Activated CD4-positive, alpha-beta T cell treated with anti-CD3 and anti-CD28 coated beads, Interleukin-2, amount 50 U/mL, for 24 hours (primary cell): ENCODE measurements around the gene DDX27.

Experiments used
- DNase-seq, 2 donors: peaks; one replicate each; pipeline ENCODE4 v3.0.0-alpha.2; 2020; ENCODE audit warnings: low read depth in 1 of 2, low spot score in 1 of 2

Gene DDX27

DNA sequence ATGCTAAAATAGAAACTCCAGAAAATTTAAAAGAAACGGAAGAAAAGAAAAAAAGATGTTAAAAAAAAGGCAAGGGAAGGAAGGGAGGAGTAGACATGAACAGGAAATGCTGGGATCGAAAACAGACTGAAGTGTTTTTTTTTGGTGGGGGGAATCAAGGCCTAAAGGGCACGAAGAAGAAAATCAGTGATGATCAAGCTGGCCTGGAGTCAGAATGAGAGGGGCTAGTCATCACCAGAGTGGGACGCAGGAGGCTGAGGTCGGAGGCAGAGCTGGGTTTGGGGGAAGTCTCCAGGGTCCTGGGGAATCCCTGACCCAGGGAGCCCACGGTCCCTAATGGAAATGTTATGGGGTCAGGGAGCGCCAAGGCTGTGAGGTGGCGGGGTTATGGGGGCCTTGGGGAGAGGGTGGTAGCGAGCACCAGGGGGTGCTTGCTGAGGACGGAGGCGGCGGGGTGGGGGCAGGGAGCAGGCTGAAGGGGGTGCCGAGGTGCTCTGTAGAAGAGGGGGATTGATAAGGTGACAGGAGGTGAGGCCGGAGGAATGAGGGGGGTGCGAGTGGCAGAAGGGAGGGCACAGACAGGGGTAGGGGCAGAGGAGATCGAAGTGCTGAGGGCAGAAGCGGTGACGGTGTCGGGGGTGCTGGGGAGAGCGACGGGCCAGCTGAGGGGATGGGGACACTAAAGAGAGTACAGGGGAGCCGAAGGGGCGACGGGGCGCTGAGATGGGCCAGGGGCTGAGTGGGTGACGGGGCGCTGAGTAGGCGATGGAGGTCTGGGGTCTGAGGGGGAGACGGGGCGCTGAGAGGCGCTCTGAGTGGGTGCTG lies 58.0 kb downstream of the DDX27 start:
- peak in 1 of 2 donors; percentile 64 for DNase-seq

DNA sequence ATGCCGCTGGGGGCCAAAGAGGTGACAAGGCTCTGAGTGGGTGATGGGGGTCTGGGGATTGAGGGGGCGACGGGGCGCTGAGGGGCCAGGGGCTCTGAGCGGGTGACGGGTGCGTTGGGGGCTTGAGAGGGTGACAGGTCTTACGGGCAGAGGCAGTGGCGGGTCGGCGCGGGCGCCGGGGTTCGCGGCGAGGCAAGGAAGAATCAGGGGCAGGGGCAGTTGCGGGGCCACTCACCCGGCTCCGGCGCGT lies 58.5 kb downstream of the DDX27 start:
- DNase-seq: no peak

DNA sequence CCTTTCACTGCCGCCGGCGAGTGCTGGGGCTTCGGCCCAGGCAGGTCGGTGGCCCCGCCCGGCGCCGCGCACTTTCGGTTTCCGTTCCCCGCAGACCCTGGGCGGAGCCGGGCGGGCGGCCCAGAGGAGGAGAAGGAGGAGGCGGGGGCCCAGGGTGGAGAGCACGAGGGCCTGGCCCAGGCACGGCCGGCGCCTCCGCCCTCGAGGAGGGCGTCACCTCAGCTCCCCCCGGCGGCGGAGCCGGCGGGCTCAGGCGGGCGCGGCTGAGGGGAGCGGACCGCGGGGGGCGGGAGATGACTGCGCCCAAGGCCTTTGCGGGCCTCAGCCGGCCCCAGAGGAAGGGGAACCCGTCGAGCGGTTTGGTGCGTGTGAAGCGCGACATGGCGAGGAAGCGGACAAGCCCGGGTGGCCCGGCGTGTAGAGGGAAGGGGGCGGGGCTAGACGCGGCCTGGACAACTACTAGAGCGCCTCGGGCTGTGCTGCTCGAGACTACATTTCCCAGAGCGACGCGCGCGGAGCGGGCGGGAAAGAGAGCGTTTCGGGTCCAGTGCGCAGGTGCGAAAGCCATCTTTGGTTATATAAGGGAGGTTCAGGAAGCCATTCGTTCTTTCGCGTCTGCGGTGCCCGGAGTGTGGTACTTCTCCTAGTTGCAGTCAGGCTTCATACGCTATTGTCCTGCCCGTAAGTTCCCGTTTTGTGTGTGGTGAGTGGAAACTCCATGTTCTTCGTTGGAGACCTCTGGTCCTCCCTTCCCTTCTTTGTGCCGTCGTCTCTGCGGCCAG lies 59.0 kb downstream of the DDX27 start, which contains the start of gene ZNFX1:
TSS of gene ZNFX1 (minus strand) at position 22 of the 782 bp plus-strand sequence. CDS start 2,218 bp downstream, outside the sequence.
- peak; percentile 97 for DNase-seq

DNA sequence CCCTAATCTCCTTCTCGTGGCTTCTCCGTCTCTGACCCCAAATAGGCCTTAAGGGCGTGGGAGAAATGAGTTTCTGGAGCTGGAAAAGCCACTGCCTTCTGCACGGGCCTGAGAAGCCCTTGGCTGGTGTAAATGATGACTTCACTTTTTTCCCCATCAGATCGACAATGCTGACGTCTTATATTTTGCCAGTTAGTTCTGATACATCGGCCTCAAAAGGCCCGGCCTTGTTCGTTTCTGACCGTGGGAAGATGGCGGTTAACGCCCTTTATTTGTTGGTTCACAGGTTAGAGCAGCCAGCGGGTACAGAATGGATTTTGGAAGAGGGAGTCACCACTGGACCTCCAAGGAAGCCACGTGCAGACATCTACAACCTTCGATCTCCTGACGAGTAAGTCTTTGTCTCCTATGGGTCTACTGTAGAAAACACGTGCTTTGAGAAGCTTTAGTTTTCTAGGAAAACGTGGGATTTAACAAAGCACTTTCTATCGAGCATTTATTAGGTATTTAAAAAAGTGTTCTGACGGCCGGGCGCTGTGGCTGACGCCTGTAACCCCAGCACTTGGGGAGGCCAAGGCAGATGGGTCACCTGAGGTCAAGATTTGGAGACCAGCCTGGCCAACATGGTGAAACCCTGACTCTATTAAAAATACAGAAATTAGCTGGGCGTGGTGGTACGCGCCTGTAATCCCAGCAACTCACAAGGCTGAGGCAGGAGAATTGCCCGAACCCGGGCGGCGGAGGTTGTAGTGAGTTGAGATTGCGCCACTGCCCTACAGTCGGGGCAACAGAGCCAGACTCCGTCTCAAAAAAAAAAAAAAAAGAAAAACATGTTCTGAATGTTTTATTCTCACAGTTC lies 59.8 kb downstream of the DDX27 start:
- DNase-seq: peak in 1 of 2 donors; percentile 53

DNA sequence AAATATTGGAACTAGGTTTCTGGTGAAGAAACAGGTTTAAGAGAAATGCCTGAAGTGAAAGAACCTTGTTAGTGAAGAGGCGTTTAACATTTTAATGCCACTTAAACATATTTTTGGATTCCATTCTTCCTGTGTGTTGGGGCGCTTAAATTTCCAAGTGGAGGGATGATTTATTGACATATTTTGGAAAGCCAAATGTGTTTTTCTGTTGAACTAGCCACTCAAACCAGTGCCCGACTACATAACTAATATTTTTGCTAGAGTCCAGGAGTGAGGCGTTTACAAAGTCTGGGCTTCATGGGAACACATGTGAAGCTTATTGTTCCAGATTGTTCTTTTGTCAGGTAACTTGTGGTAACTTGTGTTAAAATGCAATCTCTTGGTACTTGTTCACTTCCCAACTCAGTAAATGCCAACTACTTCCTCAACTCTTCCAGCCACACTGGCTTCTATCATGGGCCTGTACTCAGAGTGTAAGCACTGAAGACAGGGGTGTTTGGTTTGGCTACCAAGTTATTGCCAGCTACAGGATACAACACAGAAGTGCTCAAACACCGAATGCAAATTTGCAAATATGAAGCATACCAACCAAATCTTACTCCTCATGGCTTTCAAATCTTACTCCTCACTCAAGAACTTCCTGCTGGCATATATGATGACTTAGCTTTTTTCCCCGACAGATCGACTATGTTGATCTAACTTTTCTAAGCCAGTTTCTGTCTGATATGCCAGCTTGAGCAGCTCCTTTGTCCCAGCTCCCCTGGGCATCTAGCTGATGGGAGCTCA lies 60.7 kb downstream of the DDX27 start:
- DNase-seq: no peak

DNA sequence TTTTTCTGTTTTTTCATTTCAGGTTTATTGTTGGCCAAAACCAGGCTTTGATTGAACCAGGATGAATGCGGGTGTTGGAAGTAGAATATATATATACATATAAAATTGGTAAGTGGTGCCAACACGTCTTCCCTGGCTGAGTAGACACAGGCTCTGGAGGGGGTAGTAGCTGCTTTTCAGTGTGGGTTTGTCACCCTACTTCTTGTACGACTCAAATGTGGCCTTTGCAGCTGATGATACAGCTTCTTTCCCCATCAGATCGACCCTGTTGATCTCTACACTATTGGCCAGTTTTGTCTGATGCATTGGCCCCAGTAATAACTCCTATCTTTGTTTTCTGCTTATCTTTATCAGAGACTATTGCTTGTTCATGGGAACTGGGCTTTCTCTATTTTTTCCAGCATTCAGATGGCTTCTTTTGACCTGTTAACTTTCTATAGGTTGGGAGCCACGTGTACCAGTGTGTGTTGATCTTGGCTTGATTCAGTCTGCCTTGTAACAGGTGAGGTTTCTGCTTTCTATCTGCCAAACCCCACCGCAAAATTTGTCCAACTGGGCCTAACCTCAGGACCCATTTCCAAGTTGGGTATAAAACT lies 61.3 kb downstream of the DDX27 start:
- no peak for DNase-seq

DNA sequence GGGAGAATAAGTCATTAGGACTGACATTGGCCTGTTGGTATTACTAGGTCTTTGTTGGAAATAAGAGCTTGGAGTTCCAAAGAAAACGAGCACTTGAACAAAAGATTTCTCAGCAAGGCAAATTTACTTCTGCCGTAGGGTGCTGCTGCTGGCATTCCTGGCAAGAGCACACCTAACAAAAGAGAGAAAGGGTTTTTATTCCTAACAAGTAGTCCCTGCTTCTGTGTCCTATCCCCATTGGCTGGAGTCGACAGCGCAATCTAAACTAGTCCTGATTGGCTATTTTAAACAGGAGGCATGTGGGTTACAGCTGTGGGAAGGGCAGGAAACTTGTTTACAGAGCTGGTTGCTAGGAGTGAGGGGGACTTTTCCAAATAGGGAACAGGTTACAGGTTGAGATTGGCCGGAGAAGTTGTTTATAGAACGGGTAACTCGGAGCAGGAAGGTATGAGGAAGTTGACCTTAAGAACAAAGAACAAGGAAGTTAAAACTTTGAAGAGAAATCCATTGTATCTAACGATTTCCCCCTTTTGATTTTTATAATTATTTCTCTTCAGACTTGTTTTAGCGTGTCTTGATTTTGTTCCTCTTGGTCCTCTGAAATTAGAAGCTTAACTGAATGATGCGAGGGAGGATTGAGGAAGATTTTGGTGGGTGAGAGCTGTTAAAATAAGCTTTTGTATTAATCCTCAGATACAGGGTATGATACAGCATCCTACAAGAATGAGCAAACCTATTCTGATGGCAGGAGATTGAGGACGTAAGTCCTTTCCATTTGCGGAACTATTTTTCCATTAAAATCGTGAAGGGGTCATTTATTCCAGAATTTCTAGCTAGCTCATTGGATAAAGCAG lies 62.1 kb downstream of the DDX27 start:
- DNase-seq: no peak

DNA sequence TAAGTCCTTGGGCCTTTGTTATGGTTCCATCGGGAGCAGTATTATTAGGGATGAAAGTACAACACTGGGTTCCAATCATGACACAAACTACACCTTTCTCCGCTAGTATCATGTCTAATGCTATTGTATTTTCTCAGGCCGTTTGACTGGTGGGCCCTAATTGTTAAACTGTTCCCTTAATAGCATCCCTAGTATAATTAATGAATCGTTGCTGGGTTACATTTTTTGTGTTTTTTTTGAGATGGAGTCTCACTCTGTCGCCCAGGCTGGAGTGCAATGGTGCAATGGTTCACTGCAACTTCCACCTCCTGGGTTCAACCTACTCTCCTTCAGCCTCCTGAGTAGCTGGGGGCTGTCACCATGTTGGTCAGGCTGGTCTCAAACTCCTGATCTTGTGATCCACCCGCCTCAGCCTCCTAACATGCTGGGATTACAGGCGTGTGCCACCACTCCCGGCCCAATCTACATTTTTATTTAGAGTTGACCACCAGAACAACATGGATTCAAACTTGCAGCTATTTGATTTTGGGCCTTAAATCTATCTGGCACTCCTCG lies 62.8 kb downstream of the DDX27 start:
- no peak for DNase-seq

DNA sequence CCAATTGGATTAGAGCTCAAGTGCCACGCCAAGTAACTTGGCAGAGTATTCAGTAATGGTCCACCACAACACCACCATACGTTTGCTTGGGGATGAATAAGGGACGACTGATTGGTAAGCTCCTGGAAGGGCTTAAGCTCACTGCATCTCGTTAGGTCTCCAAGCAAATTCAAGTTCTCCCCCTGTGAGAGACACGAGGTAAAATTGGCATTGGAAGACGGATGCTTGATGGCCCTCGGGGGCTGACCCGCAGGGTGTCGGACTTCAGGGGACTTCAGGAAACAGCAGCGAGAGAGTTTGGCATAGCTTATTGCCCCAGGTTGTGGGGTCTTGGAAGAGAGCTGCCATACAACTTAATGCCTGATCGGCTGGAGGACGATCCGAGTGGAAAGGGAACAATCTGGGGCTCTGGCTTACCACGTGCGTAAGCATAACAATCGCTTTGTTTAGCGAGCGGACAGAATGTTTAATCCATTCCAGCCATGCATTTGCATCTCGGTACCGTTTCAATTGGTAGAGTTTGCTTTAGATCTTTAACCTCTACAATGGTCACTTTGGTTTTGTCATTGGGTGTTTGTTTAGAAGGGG lies 63.5 kb downstream of the DDX27 start:
- DNase-seq: no peak

DNA sequence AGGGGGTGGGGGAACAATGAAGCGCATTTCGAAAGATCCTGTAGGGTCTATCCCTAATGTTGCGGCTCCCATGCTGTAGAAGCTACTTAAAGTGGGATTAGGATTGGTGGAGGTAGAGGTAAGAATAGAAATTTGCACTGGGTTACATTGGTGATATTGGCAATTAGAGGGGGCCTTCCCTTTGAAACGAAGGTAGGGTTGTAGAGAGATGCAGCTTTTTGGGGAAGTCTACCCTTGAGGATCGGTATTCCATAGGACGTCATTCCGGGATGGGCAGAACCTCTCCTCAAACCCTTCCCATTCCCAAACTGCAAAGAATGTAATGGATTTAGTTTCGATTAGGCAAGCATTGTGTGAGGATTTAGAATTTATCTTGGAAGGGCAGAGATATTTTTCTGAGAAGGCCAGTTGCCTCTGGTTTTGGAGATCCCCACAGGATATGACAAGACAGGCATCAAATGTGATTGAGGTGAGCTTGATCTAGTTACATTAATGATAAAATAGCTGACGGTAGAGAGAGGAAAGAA lies 64.0 kb downstream of the DDX27 start:
- no peak for DNase-seq

DNA sequence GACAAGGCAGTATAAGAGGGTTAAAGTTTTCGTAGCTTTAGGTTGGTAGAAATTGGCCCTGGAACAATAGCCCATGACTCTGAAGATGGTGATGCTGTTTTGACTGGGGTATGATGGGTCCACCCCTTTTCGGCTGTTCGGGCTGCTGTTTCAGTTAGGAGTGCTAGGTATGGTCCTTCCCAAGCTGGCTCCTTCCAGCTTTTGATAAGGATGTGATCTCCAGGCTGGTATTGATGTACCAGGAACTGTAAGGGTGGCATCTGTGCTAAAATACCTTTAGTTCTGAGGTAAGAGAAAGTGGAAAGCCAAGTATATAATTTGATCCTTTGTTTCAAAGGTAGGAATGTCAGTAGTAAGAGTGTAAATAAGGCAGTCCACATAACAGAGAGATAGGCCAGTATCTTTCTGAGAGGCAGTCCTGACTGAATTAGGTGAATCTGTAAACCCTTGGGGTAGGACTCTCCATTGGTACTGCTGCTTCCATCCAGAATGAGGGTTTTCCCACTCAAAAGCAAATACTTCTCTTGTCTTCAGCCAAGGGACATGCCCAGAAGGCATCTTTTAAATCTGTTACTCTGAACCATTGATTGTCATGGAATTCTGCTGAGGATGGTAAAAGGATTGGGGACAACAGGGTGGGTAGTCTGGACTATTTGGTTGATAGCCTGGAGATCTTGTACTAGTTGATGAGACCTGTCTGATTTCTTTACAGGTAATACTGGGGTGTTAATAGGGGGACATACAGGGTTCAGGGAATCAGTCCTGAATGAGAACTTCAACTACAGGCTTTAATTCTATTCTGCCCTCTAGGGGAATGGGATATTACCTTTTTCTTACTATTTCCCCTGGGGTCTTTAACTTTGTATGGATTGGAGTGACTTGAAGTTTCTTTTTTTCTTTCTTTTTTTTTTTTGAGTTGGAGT lies 64.7 kb downstream of the DDX27 start:
- no peak for DNase-seq

DNA sequence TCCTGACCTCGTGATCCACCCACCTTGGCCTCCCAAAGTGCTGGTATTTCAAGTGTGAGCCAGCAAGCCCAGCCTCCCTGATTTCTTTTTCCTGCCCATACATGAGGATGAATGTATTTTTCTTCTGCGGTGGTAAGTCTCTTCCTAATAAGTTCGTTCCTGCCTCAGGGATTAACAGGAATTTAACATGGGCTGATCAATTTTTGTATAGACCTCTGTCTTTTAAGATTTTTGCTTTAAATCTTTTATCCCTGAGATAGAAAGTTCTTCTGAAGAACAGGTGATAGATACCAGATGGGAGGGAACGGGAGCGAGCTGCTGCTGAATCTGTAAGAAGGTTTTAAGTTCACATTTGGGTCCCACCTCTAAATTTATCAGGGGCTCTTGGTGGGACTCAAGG lies 65.6 kb downstream of the DDX27 start:
- no peak for DNase-seq

DNA sequence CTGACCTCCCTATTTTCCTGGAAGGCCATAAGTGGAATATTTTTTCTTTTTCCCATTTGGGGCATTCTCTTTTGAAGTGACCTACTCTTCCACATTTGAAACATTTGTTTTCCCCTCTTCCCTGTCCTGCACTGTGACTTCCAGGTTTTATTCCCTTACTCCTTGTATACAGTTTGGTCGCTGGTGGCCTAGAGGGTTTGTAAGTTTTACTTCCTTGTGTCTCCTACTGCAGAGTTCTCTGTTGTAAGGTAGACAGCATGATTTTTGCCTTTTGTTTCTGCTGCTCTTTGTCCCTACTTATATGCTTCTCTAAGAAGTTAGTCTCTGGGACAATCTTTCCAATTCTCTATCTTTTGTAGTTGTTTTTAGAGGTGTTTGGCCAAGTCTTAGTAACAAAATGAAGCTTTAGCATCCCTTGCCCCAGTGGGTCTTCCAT lies 66.0 kb downstream of the DDX27 start:
- no peak for DNase-seq

DNA sequence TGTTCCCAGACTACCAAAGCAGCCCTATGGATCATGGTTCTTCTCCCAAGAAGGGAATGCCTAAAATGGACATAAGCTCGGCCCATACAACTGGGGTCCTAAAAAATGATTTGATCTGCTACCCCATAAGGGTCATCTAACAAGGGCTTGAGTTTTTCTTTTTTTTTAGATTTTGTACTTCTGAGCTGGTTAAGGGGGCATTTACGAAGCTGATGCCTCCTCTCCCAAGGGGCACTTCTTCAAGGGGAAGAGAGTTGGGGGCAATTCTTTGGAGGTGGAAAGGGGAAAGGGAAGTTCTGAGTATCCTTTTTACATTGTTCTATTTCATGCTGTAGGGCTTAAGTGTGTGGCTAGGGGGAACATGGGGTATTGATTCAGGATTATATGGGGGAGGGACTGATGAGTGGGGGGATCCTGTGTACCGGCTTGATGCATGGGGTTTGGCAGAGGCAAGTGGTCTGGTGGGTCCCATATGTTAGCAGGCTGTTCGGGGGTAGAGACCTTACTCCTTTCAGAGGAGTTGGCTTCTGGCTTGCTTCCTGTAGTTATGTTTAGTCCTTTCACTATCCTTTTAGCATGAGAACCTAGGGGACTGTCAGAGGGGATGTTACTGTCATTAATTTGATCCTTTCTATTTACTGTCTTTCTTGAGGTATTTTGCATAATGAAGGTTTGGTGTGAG lies 66.7 kb downstream of the DDX27 start:
- no peak for DNase-seq

DNA sequence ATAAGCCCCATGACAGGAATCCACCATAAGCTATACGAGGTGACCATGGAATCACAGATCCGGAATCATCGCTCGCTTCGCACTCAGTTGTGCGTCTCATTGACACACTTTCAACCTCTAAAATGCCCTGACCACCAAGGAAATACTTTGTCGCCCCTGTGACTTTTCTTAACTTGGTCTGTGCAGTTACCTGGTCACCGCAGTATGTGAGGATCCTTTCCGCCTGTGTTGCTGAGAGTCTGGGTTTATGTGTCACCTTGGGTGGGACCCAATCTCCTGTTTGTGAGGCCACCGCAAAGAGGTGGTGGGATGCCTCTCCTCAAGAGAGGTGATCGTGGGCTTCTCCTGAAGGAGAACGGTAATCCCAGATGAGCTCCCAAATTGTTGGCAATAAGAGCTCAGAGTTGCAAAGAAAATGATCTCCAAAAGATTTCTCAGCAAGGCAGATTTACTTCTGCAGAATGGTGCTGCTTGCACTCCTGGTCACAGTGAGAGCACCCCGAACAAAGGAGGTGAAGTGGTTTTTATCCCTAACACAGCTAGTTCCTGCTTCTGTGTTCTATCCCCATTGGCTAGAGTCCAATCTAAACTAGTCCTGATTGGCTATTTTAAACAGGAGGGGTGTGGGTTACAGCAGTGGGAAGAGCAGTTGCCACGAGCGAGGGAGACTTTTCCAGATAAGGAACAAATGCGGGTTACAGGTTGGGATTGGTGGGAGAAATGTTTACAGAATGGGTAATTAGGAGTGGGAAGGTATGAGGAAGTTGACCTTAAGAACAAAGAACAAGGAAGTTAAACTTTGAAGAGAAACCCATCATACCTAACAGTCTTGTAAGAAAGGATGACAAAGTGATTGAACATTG lies 67.7 kb downstream of the DDX27 start:
- DNase-seq: no peak
